ENCODE measurements around the gene SPATA25.
"Not testable (repeated sequence)": the region's sequence is repeated elsewhere in the genome, so short reads cannot be mapped to it uniquely, and the experiment has no call there.

The SPATA25 gene

GRCh38 chr20:45912344-45912682, 24.9 kb upstream of the SPATA25 start:
- DNase-seq, result no peak

DNA sequence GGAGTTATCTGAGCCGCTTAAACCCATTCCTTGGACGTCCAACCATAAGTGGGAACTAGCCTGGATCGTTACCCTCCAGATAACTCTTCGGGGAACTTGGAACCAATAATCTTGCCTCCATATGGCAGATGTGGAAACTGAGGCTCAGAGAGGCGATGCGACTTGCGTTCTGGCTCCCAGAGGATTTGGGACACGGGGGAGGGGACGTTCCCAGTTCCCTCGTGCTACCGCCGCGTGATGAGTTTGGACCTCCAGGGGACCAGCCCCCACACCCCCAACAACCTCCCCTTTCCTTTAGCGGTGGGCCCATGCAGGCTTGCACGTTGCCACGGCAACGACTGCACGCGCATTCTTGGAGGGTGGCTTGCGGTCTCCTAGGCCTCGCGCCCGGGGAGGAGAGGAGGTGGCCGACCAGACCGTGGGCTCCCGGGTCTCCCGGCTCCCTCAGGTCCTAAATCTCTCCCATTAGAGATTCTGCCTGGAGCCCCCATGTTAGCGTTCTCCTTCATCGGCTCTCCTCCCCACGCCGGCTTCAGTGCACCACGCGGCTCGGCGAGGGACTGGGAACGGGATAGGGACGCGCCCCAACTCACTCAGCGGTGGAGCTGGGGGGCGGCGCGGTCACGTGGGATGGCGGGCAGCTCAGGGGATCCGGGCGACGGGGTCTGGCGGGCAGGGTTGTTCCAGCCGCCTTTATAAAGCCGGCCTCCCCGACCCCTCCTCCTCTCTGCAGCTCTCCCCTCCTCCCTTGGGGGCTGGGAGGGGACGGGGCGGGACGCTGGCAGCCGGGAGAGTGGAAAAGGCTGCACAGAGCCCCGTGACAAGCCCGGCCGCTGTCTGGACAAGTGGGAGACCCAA, 24.3 kb upstream of the SPATA25 start, which contains the start of gene PLTP:
PLTP (minus strand) TSS at position 670 of the 858 bp plus-strand sequence. CDS start 703 bp downstream, outside the sequence.
- DNase-seq, result peak; percentile 87

DNA sequence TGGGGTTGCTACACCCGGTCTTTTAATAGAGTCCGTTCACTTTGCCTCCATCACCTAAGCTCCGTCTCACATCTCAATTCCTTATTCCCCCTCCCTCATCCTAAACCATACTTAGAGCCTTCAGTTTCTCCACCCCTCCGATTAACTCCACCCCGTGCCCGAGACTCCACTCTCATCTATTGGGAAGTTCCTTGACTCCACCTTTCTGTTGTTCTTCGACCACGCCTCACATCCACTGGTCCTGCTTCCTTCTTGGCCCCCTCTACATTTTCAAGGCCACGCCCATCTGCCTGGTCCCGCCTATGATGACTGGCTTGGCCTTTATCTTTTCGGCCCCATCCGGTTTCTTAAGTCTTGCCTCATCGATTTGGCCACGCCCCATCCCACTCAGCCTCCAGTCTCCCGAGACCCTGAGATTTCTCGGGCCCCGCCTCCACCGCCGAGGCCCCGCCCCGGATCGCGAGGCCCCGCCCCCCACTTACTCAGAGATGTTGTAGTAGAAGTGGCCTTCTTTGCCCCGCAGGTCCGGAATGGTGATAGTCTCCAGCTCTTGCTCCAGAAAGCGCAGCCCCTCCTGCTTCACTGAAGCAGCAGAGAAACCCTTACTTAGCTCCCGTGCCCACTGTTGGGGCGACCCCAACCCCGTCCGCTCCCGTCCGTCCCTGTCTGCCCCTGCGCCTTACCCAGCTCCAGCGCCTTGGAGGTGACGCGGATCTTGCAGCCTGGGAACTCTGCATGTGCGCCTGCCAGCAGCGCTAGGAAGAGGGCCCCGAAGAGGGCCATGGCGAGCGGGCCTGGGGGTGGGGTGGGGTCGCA, 23.5 kb upstream of the SPATA25 start:
- peak; percentile 99 for DNase-seq

- no peak for DNase-seq
These were observed 22.6 kb upstream of the SPATA25 start for GRCh38 chr20:45909817-45910669.

DNA sequence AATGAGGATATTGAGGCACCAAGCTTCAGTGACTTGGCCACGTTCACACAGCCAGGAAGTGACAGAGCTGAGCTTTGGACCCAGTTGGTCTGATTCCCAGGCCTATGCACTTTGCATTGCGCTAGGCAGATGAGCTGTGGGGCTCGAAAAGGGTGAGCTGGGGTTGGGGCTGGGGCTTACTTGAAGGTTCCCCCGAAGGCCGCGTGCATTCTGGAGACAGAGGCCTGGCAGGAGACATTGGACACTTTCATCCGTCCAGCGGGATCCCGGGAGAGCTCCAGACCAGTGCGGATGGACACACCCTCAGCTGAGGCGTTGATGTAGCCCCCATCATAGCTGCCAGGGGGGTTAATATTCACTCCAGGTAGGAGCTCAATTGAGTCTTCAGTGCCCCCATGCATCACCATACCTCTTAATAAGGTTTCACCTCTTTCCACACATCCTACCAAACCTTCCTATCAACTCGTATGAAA, 21.9 kb upstream of the SPATA25 start:
- DNase-seq, result no peak

DNA sequence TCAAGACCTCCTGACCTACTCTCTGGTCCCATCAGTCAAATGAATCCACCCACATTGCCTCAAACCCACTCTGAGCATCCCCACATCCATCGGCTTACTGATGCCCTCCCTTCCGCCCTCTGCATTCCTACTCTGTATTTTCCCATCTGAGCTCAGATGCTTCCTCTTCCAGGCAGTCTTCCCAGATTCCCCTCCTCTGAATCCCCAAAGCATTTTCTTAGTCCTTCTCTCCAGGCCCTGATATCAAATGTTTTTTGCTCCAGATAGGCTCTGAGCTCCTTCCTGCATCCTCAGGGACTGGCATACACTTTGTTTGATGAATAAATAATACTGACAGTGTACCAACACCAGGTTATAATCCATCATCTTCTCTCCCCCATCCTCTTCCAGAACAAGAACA, 20.7 kb upstream of the SPATA25 start:
- DNase-seq, result no peak

- DNase-seq, result no peak
These were observed 20.0 kb upstream of the SPATA25 start for GRCh38 chr20:45907219-45907948.

GRCh38 chr20:45905505-45906079, 18.2 kb upstream of the SPATA25 start:
- DNase-seq, result no peak

DNA sequence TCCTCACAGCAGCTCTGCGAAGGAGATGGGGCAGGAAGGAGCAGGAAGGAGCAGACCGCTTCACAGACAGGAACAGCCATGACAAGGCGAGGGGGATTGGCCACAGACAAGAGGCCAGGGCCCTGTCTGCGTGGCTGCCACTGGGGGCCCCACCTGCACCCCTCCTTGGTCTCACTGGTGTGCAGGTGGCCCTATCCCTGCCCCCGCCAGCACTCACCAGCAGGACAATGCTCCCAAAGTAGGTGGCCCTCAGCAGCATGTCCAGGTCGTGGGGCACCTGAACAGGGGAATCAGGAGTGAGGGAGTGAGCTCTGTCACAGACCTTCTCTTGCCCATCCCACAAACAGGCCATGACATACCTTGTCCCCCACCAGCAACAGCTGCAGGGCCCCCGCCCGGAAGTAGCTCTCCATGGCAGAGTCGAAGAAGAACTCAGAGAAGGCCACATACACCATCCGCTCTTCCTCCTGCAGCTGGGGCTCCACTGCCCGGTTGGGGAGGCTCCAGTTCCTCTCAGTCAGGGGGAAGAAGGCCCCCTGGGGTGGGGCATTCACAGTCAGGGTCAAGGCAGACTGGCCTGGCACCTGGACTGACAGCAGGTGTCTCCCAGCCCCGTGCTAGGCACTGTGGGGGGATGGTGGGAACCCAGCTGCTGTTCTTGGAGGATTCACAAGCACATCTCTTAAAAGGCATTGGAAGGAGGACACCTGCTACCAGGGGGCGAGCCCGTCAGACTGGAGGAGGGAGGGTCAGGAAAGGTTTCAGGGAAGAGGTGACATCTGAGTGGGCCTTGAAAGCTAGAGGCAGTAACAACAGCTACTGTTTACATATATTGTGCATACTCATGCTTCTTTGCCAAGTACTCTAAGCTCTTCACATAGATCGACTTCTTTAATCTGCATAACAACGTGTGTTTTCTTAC, 17.4 kb upstream of the SPATA25 start:
- no peak for DNase-seq

DNA sequence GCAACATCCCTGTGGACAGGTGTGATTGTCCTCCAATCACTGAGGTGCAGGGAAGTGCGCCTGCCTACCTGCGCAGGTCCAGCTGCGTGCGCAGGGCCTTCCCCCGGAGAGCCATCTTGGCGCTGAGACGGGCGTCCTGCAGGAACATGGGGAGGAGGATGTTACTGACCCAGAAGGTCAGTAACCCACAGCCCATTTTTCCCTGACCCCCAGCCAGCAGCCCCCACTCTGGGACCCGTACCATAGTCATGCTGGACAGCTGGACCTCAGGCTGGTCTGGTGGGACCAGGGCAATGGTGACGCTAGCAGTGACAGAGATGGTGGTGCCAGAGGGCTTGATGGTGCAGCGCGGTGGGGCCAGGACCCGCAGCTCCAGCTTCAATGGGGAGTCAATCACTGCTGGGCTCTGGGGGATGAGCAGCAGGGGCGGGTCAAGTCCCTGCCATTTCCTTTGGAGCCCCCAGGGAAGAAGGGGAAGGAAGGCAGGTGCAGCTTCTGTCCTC, 14.8 kb upstream of the SPATA25 start:
- DNase-seq, result no peak

DNA sequence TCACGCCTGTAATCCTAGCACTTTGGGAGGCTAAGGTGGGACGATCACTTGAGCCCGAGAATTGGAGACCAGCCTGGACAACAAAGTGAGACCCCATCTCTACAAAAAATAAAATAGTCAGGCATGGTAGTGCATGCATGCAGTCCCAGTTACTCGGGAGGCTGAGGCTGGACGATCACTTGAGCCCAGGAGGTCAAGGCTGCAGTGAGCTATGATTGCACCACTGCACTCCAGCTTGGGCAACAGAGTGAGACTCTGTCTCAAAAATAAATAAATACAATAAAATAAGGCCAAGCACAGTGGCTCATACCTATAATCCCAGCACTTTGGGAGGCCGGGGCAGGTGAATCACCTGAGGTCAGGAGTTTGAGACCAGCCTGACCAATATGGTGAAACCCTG, 13.9 kb upstream of the SPATA25 start:
- not testable (repeated sequence) for DNase-seq

DNA sequence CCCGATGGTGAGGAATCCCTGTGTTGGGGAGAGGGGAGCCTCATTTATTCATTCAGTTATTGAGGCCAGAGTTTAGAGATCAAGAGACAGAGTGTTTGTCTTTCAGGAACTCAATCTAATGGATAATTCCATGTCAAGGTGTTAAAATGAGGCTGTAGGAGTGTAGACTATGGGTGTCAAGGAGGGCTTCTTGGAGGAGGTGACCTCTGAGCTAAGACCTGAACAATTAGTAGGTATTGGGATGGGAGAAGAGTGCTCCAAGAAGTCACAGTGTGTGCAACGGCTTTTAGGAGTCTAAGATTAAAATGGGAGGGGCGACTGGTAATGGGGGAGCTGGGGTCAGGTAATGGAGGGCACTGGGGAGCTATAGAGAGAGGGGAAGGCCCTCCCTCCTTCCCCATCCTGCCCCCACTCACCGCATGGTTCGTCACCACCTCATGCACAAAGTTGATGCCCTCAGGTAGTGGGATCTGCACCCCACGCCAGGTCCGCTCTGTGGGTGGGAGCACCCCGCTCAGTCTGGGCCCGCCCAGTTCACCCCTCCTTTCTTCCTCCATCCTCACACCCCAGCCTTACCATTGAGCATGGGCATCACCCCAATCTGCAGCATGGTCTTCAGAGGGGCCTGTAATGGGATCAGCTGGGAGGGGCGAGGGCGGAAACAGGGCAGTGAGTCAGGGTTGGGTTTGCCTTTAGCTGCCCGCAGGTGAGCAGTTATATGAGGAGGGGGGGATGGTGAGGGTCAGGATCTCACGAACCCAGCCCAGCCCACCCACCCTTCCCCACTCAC, 11.8 kb upstream of the SPATA25 start:
- DNase-seq, result no peak

- no peak for DNase-seq
These were observed 10.9 kb upstream of the SPATA25 start for GRCh38 chr20:45898285-45898684.

GRCh38 chr20:45897692-45898091, 10.3 kb upstream of the SPATA25 start:
- no peak for DNase-seq

DNA sequence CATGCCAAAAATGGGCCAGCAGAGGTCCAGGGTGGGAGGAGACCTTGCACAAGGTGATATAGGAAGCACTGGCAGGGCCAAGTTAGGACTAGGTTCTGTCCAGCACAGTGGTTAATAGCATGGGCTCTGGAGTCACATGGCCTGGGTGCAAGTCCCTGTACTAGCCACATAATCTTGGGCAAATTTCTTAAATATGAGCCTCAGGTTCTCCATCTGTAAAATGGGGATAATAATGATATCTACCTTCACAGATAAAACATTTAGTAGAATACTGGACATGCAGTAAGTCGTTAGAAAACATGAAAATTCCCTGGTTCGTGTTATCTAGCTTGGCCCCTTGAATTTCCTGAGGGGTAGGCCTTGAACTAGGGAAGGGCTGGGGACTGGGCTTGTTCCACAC, 9.9 kb upstream of the SPATA25 start:
- no peak for DNase-seq

DNA sequence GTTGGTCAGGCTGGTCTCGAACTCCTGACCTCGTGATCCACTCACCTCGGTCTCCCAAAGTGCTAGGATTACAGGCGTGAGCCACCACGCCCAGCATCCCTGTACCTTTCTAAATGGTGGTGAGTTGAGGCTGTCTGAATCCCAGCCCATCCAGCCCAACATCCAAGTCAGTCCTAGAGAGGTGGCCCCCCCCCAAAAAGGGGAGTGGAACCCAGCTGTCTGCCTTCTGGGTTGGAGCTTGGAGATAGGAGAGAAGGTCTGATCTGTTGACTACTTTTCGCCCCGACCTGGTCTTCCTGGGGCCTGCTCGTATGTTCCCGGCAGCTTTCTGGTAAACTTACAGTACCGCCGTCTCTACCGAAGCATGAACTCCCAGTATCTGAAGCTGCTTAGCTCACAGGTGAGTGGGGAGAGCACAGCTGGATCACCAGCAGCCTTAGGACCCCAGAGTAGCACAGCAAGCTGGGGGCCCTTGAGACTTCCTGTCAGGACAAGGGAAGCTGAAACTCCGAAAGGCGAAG, 9.3 kb upstream of the SPATA25 start:
- DNase-seq, result no peak

- DNase-seq, result no peak
These were observed 7.4 kb upstream of the SPATA25 start for GRCh38 chr20:45894797-45895196.

GRCh38 chr20:45893831-45894230, 6.4 kb upstream of the SPATA25 start:
- DNase-seq, result no peak

DNA sequence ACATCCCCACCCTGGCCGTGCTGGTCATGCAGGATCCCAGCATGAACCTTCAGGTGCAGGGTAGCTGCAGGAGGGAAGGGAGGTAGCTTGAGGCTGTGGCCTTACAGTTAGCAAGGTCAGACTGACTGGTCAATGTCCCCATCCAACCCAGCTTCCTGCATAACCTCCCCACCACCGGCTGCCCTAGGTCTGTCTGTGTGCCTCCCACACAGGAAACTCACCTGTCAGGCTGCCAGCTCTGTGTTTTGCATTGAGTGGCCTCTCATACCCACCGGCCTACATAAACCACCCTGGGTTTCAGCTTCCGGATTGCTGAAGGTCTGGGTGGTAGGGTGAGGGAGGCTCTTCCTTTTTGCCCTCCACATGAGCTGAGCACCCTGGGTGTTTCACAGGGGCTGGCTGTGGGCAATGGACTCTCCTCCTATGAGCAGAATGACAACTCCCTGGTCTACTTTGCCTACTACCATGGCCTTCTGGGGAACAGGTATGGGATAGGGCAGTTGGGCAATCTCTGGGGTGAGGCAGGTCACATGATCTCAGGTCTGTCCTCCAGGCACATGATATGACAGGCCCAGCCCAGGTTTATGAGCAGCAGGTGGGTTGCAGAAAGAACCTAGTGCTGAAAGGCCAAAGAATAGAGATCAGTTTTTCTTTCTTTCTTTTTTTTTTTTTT, 5.5 kb upstream of the SPATA25 start:
- no peak for DNase-seq

Measured in eye (tissue), 1 donor.